IPS-18a (cell line): ENCODE measurements around the gene PPP1R1B.

Experiments
- H3K27ac ChIP-seq: one replicate; pipeline ENCODE4 v1.5.1; 2013; ENCODE audit warnings: low read length
- H3K27me3 ChIP-seq: one replicate; pipeline ENCODE4 v1.6.1; 2013; ENCODE audit warnings: mild to moderate bottlenecking, low read length; ENCODE audit not compliant: control insufficient read depth, insufficient read depth
- H3K36me3 ChIP-seq: one replicate; pipeline ENCODE4 v1.6.1; 2013; ENCODE audit warnings: low read depth, low read length; ENCODE audit not compliant: control insufficient read depth
- H3K4me1 ChIP-seq: one replicate; pipeline ENCODE4 v1.6.1; 2013; ENCODE audit warnings: low read depth, low read length; ENCODE audit not compliant: control insufficient read depth
- H3K4me3 ChIP-seq: one replicate; pipeline ENCODE4 v1.5.1; 2013; ENCODE audit warnings: low read length
- H3K9ac ChIP-seq: one replicate; pipeline ENCODE4 v1.6.1; 2013; ENCODE audit warnings: mild to moderate bottlenecking, low read length, moderate library complexity
- H3K9me3 ChIP-seq: one replicate; pipeline ENCODE4 v1.6.1; 2013; ENCODE audit warnings: low read depth, low read length; ENCODE audit not compliant: control insufficient read depth

Gene PPP1R1B

GRCh38 chr17:39669897-39670735 is 43.4 kb downstream of the PPP1R1B start:
- H3K36me3 ChIP-seq = no peaks in the 10 kb centered on the region
- peaks cover 5% of the 10 kb centered on the region for H3K4me1 ChIP-seq
- no peak overlapping the region for H3K9ac ChIP-seq
- H3K27ac ChIP-seq = no peak overlapping the region
- no peak overlapping the region for H3K4me3 ChIP-seq
- H3K27me3 ChIP-seq = peaks cover 31% of the 10 kb centered on the region
- no peaks in the 10 kb centered on the region for H3K9me3 ChIP-seq

- Histone ChIP-seq H3K9ac (no peak overlapping the region), H3K27me3 (peaks cover 31% of the 10 kb centered on the region), H3K27ac (no peak overlapping the region), H3K9me3 (no peaks in the 10 kb centered on the region), H3K4me1 (peaks cover 8% of the 10 kb centered on the region), H3K4me3 (no peak overlapping the region), H3K36me3 (no peaks in the 10 kb centered on the region)
These were observed 44.0 kb downstream of the PPP1R1B start for GRCh38 chr17:39670746-39671145.

- H3K27me3 ChIP-seq = peaks cover 19% of the 10 kb centered on the region
- no peaks in the 10 kb centered on the region for H3K36me3 ChIP-seq
- H3K27ac ChIP-seq = no peak overlapping the region
- no peak overlapping the region for H3K4me3 ChIP-seq
- peaks cover 7% of the 10 kb centered on the region for H3K4me1 ChIP-seq
- no peak overlapping the region for H3K9ac ChIP-seq
- H3K9me3 ChIP-seq = no peaks in the 10 kb centered on the region
These were observed 45.1 kb downstream of the PPP1R1B start for GRCh38 chr17:39671651-39672521.

- H3K4me3 ChIP-seq = no peak overlapping the region
- H3K9ac ChIP-seq = no peak overlapping the region
- H3K27ac ChIP-seq = no peak overlapping the region
- H3K4me1 ChIP-seq = peaks cover 3% of the 10 kb centered on the region
- H3K36me3 ChIP-seq = no peaks in the 10 kb centered on the region
- H3K27me3 ChIP-seq = peaks cover 11% of the 10 kb centered on the region
- no peaks in the 10 kb centered on the region for H3K9me3 ChIP-seq
These were observed 46.0 kb downstream of the PPP1R1B start for GRCh38 chr17:39672522-39673334.

- Histone ChIP-seq H3K4me1 (peaks cover 3% of the 10 kb centered on the region), H3K9me3 (no peaks in the 10 kb centered on the region), H3K27me3 (peaks cover 7% of the 10 kb centered on the region), H3K36me3 (no peaks in the 10 kb centered on the region), H3K9ac (no peak overlapping the region), H3K27ac (no peak overlapping the region), H3K4me3 (no peak overlapping the region)
These were observed 46.8 kb downstream of the PPP1R1B start for GRCh38 chr17:39673335-39674081.

GRCh38 chr17:39674179-39674578 is 47.4 kb downstream of the PPP1R1B start:
- Histone ChIP-seq H3K4me3 (no peak overlapping the region), H3K36me3 (no peaks in the 10 kb centered on the region), H3K27ac (no peak overlapping the region), H3K9me3 (no peaks in the 10 kb centered on the region), H3K4me1 (peaks cover 3% of the 10 kb centered on the region), H3K9ac (no peak overlapping the region), H3K27me3 (peaks cover 3% of the 10 kb centered on the region)

- Histone ChIP-seq H3K27me3 (no peaks in the 10 kb centered on the region), H3K9ac (no peak overlapping the region), H3K36me3 (no peaks in the 10 kb centered on the region), H3K4me3 (no peak overlapping the region), H3K9me3 (no peaks in the 10 kb centered on the region), H3K4me1 (peaks cover 3% of the 10 kb centered on the region), H3K27ac (no peak overlapping the region)
These were observed 48.1 kb downstream of the PPP1R1B start for GRCh38 chr17:39674702-39675389.

GRCh38 chr17:39675390-39676082 is 48.8 kb downstream of the PPP1R1B start:
- peaks cover 3% of the 10 kb centered on the region for H3K4me1 ChIP-seq
- no peak overlapping the region for H3K27ac ChIP-seq
- no peaks in the 10 kb centered on the region for H3K9me3 ChIP-seq
- H3K9ac ChIP-seq = no peak overlapping the region
- H3K36me3 ChIP-seq = no peaks in the 10 kb centered on the region
- no peak overlapping the region for H3K4me3 ChIP-seq
- no peaks in the 10 kb centered on the region for H3K27me3 ChIP-seq

GRCh38 chr17:39676198-39676819 is 49.6 kb downstream of the PPP1R1B start:
- H3K9me3 ChIP-seq = no peaks in the 10 kb centered on the region
- H3K36me3 ChIP-seq = no peaks in the 10 kb centered on the region
- no peaks in the 10 kb centered on the region for H3K27me3 ChIP-seq
- no peak overlapping the region for H3K9ac ChIP-seq
- peaks cover 3% of the 10 kb centered on the region for H3K4me1 ChIP-seq
- no peak overlapping the region for H3K27ac ChIP-seq
- H3K4me3 ChIP-seq = no peak overlapping the region

GRCh38 chr17:39677072-39677471 is 50.3 kb downstream of the PPP1R1B start:
- H3K27ac ChIP-seq = no peak overlapping the region
- no peaks in the 10 kb centered on the region for H3K27me3 ChIP-seq
- H3K4me3 ChIP-seq = no peak overlapping the region
- no peak overlapping the region for H3K9ac ChIP-seq
- H3K4me1 ChIP-seq = peaks cover 3% of the 10 kb centered on the region
- H3K9me3 ChIP-seq = no peaks in the 10 kb centered on the region
- H3K36me3 ChIP-seq = no peaks in the 10 kb centered on the region
